HFF-Myc (cell line): ENCODE measurements around the gene IL31.

Source experiments
- DNase-seq: peaks from one replicate; pipeline ENCODE4 v3.0.0-alpha.2; 2011; ENCODE audit warnings: low read depth; ENCODE audit errors: extremely low read depth
- H3K4me3 ChIP-seq: replicated peaks from 2 replicates; pipeline ENCODE4 v1.5.1; 2011; ENCODE audit warnings: low read depth, mild to moderate bottlenecking, control low read depth, low read length
- CTCF ChIP-seq: IDR thresholded peaks from 2 replicates; pipeline ENCODE4 v1.5.1; 2012; ENCODE audit warnings: mild to moderate bottlenecking, low read depth, low read length, control low read depth; ENCODE audit errors: missing control alignments

IL31 gene

GRCh38 chr12:122174155-122174845 lies at the start of gene IL31:
Gene IL31 (minus strand): TSS chr12:122174221. CDS start chr12:122174172, 49 bp downstream.
- TF ChIP-seq CTCF, result no peak
- DNase-seq, result no peak
- H3K4me3 ChIP-seq, result no peak within 1 kb of the TSS

GRCh38 chr12:122216445-122216844 lies 42.4 kb upstream of the IL31 start:
- TF ChIP-seq CTCF, result no peak
- DNase-seq, result no peak

GRCh38 chr12:122215771-122216170 lies 41.8 kb upstream of the IL31 start:
- no peak for TF ChIP-seq CTCF
- H3K4me3 ChIP-seq, result no peak overlapping the region
- no peak for DNase-seq

More at GRCh38 chr12:122216445-122216844, 42.4 kb upstream of the IL31 start:
- no peak overlapping the region for H3K4me3 ChIP-seq

- TF ChIP-seq CTCF, result no peak
- no peak for DNase-seq
- H3K4me3 ChIP-seq, result no peak overlapping the region
These were observed 34.2 kb upstream of the IL31 start for GRCh38 chr12:122208073-122208820.

GRCh38 chr12:122207391-122207790 lies 33.4 kb upstream of the IL31 start:
- no peak for DNase-seq
- no peak overlapping the region for H3K4me3 ChIP-seq
- no peak for TF ChIP-seq CTCF

- no peak for DNase-seq
- H3K4me3 ChIP-seq, result no peak overlapping the region
- TF ChIP-seq CTCF, result no peak
These were observed 33.0 kb upstream of the IL31 start for GRCh38 chr12:122206976-122207375.
